H1 (cell line): ENCODE results near the gene CELF5. TPM values are rescaled to one million over a fixed set of nuclear protein-coding genes. Genes with fewer than 3 reads are reported as not detected.
"Not testable (repeated sequence)": the region's sequence is repeated elsewhere in the genome, so short reads cannot be mapped to it uniquely, and the experiment has no call there.

ENCODE experiments used
- CTCF ChIA-PET: fragments of 300-600 bp; sonication (Branson Sonifier 250); formaldehyde crosslinking; loops from one replicate; lab custom pipeline; 2021; ENCODE audit not compliant: partially characterized antibody; lab: Charles Lee
- POLR2A ChIA-PET: fragments of 300-600 bp; sonication (Branson Sonifier 250); formaldehyde crosslinking; loops from one replicate; lab custom pipeline; 2021; ENCODE audit warnings: inconsistent platforms; ENCODE audit not compliant: partially characterized antibody; lab: Charles Lee
- DNase-seq, 2 experiments: peaks; one replicate each; pipeline versions ENCODE4 v3.0.0 to v3.0.0-alpha.2; 2010 to 2022; ENCODE audit warnings: low spot score in 2 of 2, low read depth in 1 of 2, mixed read lengths in 1 of 2
- FAIRE-seq: peaks from 2 replicates; lab custom pipeline; 2011; peaks lifted over from hg19 to GRCh38; lab: Jason Lieb, UNC
- H2AFZ ChIP-seq: 2 replicates; pipeline ENCODE4 v1.8.1; 2012; ENCODE audit warnings: low read length, inconsistent platforms
- H2AK5ac ChIP-seq: 2 replicates; pipeline ENCODE4 v1.6.1; 2013; ENCODE audit warnings: low read depth, low read length
- H2BK120ac ChIP-seq: replicated peaks from 2 replicates; pipeline ENCODE3; 2013; ENCODE audit warnings: low read depth, low read length, inconsistent platforms
- H2BK12ac ChIP-seq: 2 replicates; pipeline ENCODE4 v1.6.1; 2013; ENCODE audit warnings: low read depth, low read length
- H2BK15ac ChIP-seq: 2 replicates; pipeline ENCODE4 v1.6.1; 2013; ENCODE audit warnings: low read length
- H2BK20ac ChIP-seq: 2 replicates; pipeline ENCODE4 v1.6.1; 2013; ENCODE audit warnings: low read length
- H2BK5ac ChIP-seq: 2 replicates; pipeline ENCODE4 v1.6.1; 2013; ENCODE audit warnings: low read depth, low read length
- H3K14ac ChIP-seq: 2 replicates; pipeline ENCODE4 v1.6.1; 2013; ENCODE audit warnings: inconsistent platforms; ENCODE audit not compliant: insufficient read length
- H3K18ac ChIP-seq: 2 replicates; pipeline ENCODE4 v1.6.1; 2013; ENCODE audit warnings: low read length; ENCODE audit errors: extremely low read depth
- H3K23ac ChIP-seq: 2 replicates; pipeline ENCODE4 v1.6.1; 2013; ENCODE audit warnings: inconsistent platforms; ENCODE audit not compliant: insufficient read length
- H3K23me2 ChIP-seq: 2 replicates; pipeline ENCODE4 v1.6.1; 2013; ENCODE audit warnings: low read depth, low read length
- H3K27ac ChIP-seq: 2 replicates; pipeline ENCODE4 v1.6.1; 2011; ENCODE audit warnings: low read depth, low read length, inconsistent platforms
- H3K27me3 ChIP-seq, 4 experiments: replicated peaks in 1 of 4; 1 replicate in 1 of 4; 2 replicates in 3 of 4; pipeline versions ENCODE4 v1.6.1 to v1.8.1; 2011 to 2013; ENCODE audit warnings: low read length in 3 of 4, mild to moderate bottlenecking in 3 of 4, inconsistent platforms in 2 of 4, mixed read lengths in 2 of 4, moderate library complexity in 1 of 4; ENCODE audit not compliant: control insufficient read depth in 3 of 4, insufficient read depth in 3 of 4; ENCODE audit errors: extremely low read depth in 1 of 4
- H3K36me3 ChIP-seq, 4 experiments: 2 replicates each; pipeline versions ENCODE4 v1.6.1 to v1.8.1; 2011 to 2013; ENCODE audit warnings: mild to moderate bottlenecking in 4 of 4, low read length in 3 of 4, moderate library complexity in 2 of 4, control low read depth in 1 of 4, inconsistent platforms in 1 of 4; ENCODE audit not compliant: insufficient read depth in 4 of 4, control insufficient read depth in 2 of 4
- H3K4ac ChIP-seq: replicated peaks from 2 replicates; pipeline ENCODE3; 2013; ENCODE audit warnings: low read length, low read depth, mixed read lengths, inconsistent platforms; ENCODE audit not compliant: insufficient read length
- H3K4me1 ChIP-seq, 4 experiments: replicated peaks in 1 of 4; 1 replicate in 1 of 4; 2 replicates in 3 of 4; pipeline versions ENCODE4 v1.6.1 to v1.8.1; 2011 to 2013; ENCODE audit warnings: low read length in 3 of 4, inconsistent platforms in 2 of 4, mixed read lengths in 1 of 4; ENCODE audit not compliant: insufficient read depth in 4 of 4, control insufficient read depth in 3 of 4
- H3K4me2 ChIP-seq, 2 experiments: 2 replicates each; pipeline versions ENCODE4 v1.6.1 to v1.8.1; 2011 to 2013; ENCODE audit warnings: low read depth in 2 of 2, low read length in 2 of 2, control low read depth in 1 of 2, inconsistent platforms in 1 of 2, mild to moderate bottlenecking in 1 of 2; ENCODE audit not compliant: insufficient read depth in 1 of 2
- H3K4me3 ChIP-seq, 4 experiments: fragments of 200-600, 300-600 bp in 1 of 4; sonication (generic), shearing (Covaris generic), sonication (Bioruptor Twin) in 1 of 4; 2 replicates each; pipeline versions ENCODE4 v1.5.1 to v1.8.1; 2011 to 2016; ENCODE audit warnings: low read length in 4 of 4, low read depth in 3 of 4, control low read depth in 2 of 4, inconsistent platforms in 2 of 4, mild to moderate bottlenecking in 2 of 4, mixed read lengths in 1 of 4, moderate library complexity in 1 of 4; ENCODE audit not compliant: insufficient read depth in 2 of 4; ENCODE audit errors: extremely low read depth in 1 of 4
- H3K56ac ChIP-seq: replicated peaks from 2 replicates; pipeline ENCODE3; 2013; ENCODE audit warnings: low read depth, mild to moderate bottlenecking, mixed read lengths, low read length, inconsistent platforms; ENCODE audit not compliant: insufficient read length
- H3K79me1 ChIP-seq: 2 replicates; pipeline ENCODE4 v1.6.1; 2013; ENCODE audit warnings: low read depth, low read length, control low read depth
- H3K79me2 ChIP-seq, 2 experiments: 2 replicates each; pipeline versions ENCODE4 v1.6.1 to v1.8.1; 2012 to 2013; ENCODE audit warnings: low read length in 2 of 2, mild to moderate bottlenecking in 2 of 2, inconsistent platforms in 1 of 2; ENCODE audit not compliant: insufficient read depth in 2 of 2, control insufficient read depth in 1 of 2
- H3K9ac ChIP-seq, 4 experiments: replicated peaks in 1 of 4; 1 replicate in 1 of 4; 2 replicates in 3 of 4; pipeline versions ENCODE4 v1.6.1 to v1.8.1; 2011 to 2013; ENCODE audit warnings: low read depth in 3 of 4, low read length in 3 of 4, control low read depth in 2 of 4, mild to moderate bottlenecking in 2 of 4, moderate library complexity in 2 of 4, inconsistent platforms in 1 of 4; ENCODE audit errors: extremely low read depth in 1 of 4
- H3K9me3 ChIP-seq, 2 experiments: 2 replicates each; pipeline versions ENCODE4 v1.6.1 to v1.8.1; 2012 to 2013; ENCODE audit warnings: mild to moderate bottlenecking in 2 of 2, moderate library complexity in 2 of 2, control low read depth in 1 of 2, inconsistent platforms in 1 of 2, low read depth in 1 of 2, low read length in 1 of 2, mixed read lengths in 1 of 2; ENCODE audit not compliant: insufficient read depth in 2 of 2
- H4K20me1 ChIP-seq, 2 experiments: replicated peaks in 1 of 2; 2 replicates each; pipeline versions ENCODE3 to v1.8.1; 2011 to 2013; ENCODE audit warnings: inconsistent platforms in 2 of 2, low read length in 2 of 2, mild to moderate bottlenecking in 1 of 2; ENCODE audit not compliant: insufficient read depth in 2 of 2, control insufficient read depth in 1 of 2
- H4K5ac ChIP-seq: 2 replicates; pipeline ENCODE4 v1.6.1; 2013; ENCODE audit warnings: low read length, low read depth, mixed read lengths, inconsistent platforms; ENCODE audit not compliant: insufficient read length
- H4K8ac ChIP-seq: 2 replicates; pipeline ENCODE4 v1.8.0; 2013; ENCODE audit warnings: mild to moderate bottlenecking, moderate library complexity, low read length, inconsistent platforms; ENCODE audit not compliant: insufficient read depth; ENCODE audit errors: extremely low read depth
- H4K91ac ChIP-seq: replicated peaks from 2 replicates; pipeline ENCODE3; 2013; ENCODE audit warnings: low read length, mixed read lengths, inconsistent platforms; ENCODE audit not compliant: insufficient read length
- WGBS, 2 experiments: shearing (Covaris generic) in 1 of 2; methylation state at CpG; one replicate each; pipeline versions ENCODE4 v1.1.6 to v1.1.7; 2013 to 2015; ENCODE audit warnings: low lambda C conversion rate in 2 of 2, mixed read lengths in 2 of 2, inconsistent platforms in 1 of 2, low coverage in 1 of 2, missing lambda C conversion rate in 1 of 2; ENCODE audit not compliant: insufficient replicate concordance in 2 of 2, insufficient coverage in 1 of 2, insufficient read length in 1 of 2; ENCODE audit errors: extremely low coverage in 1 of 2, missing lambda C conversion rate in 1 of 2; 5-methylcytosine and 5-hydroxymethylcytosine counted together
- polyA plus RNA-seq, 7 experiments: library from polyadenylated mRNA; depleted of rRNA in 3 of 7; stranded (reverse) in 5 of 7; unstranded in 2 of 7; fragments of >200 nt in 5 of 7; fragments of 200-250 nt in 2 of 7; gene quantifications; 1 replicate in 5 of 7; 2 replicates in 1 of 7; 4 replicates in 1 of 7; pipeline versions ENCODE4 v1.2.1 to v1.2.3, GENCODE V29; 2011 to 2013; ENCODE audit warnings: missing spikeins in 2 of 7, mixed read lengths in 2 of 7
- total RNA-seq: library from RNA; stranded (reverse); fragmentation: NEBNext Ultra II Directional; extraction: Animal tissue kit (Norgen Biotek cat#: 25700); gene quantifications from 2 replicates; pipeline ENCODE4 v1.2.1, GENCODE V29; 2021

Gene CELF5
- total and polyA plus RNA-seq, 2 of the 8 experiments (the other 6 are each of a cell fraction or from before 2014, with no cell fraction given): 9.8 to 15.0 TPM

- H2AFZ ChIP-seq, H2BK15ac ChIP-seq, H3K36me3 ChIP-seq, H3K9me3 ChIP-seq, H2BK5ac ChIP-seq, H3K4ac ChIP-seq, H3K27me3 ChIP-seq, H3K79me1 ChIP-seq, H2BK120ac ChIP-seq, H3K4me2 ChIP-seq, H3K18ac ChIP-seq, H4K91ac ChIP-seq, H4K5ac ChIP-seq, H2AK5ac ChIP-seq, H3K79me2 ChIP-seq, H3K56ac ChIP-seq, DNase-seq, H2BK12ac ChIP-seq, H3K4me1 ChIP-seq, FAIRE-seq, H3K14ac ChIP-seq, H3K27ac ChIP-seq, H4K20me1 ChIP-seq, H3K4me3 ChIP-seq, H4K8ac ChIP-seq, H2BK20ac ChIP-seq, POLR2A ChIA-PET, H3K9ac ChIP-seq, H3K23me2 ChIP-seq, H3K23ac ChIP-seq: not testable (repeated sequence)
- CTCF ChIA-PET: interaction anchor here (0.6 to 1.4 kb wide), 6 partner anchors 12 to 151 kb away, joined by 3 to 6 read pairs (median 3); no protein-coding TSS in a partner anchor
- 80% methylated on average over 7 of the region's 8 CpGs; no CpG with 5 or more reads in 1 of the 2 experiments for WGBS, 2 experiments
Observed at GRCh38 chr19:3334749-3335430, 110.4 kb downstream of the CELF5 start.
